AG10803 (cell line): ENCODE results near the gene RNF224.

Experiments
- DNase-seq: peaks from one replicate; pipeline ENCODE4 v3.0.0; 2010; ENCODE audit warnings: low read depth
- H3K4me3 ChIP-seq: 2 replicates; pipeline ENCODE4 v1.5.1; 2011; ENCODE audit warnings: mild to moderate bottlenecking, low read length, control low read depth
- TF ChIP-seq, protein P1 (sequence below): conservative IDR thresholded peaks from 2 replicates; pipeline ENCODE4 v1.5.1; 2011; ENCODE audit warnings: mild to moderate bottlenecking, low read length, control low read depth, inconsistent platforms

Gene RNF224

DNA sequence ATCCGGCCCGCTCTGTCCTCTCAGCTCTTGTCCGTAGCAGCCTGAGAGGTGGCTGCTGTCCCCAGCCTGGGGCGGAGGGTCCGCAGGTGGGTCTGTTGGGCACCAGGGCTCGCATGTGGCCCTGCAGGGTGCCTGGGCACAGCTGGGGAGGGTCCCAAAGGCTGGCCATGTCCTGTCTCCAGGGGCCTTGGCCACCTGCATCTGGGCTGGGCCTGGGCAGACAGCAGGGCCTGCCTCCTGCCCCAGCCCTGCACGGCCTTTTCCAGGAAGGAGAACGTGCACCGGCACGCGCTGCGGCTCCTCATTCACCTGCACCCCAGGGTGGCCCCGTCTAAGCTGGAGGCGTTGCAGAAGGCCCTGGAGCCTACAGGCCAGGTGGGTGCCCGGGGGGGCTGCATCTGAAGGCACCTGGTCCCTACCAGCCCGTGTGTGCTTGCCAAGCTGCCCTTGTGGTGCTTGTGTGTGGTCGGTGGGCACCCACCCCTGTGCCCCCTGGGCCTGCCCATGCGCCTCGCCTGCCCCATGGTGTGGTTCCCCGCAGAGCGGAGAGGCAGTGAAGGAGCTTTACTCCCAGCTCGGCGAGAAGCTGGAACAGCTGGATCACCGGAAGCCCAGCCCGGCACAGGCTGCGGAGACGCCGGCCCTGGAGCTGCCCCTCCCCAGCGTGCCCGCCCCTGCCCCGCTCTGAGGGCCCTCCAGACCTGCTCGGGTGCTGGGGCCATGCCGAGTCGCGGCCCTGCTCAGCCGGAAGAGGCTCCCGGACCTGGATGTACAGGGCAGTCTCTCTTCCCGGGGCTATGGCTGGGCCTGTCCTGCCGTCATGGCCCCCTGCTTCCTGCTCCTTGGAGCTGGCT, 45.2 kb downstream of the RNF224 start:
- no peak overlapping the region for H3K4me3 ChIP-seq
- TF ChIP-seq, protein P1, sequence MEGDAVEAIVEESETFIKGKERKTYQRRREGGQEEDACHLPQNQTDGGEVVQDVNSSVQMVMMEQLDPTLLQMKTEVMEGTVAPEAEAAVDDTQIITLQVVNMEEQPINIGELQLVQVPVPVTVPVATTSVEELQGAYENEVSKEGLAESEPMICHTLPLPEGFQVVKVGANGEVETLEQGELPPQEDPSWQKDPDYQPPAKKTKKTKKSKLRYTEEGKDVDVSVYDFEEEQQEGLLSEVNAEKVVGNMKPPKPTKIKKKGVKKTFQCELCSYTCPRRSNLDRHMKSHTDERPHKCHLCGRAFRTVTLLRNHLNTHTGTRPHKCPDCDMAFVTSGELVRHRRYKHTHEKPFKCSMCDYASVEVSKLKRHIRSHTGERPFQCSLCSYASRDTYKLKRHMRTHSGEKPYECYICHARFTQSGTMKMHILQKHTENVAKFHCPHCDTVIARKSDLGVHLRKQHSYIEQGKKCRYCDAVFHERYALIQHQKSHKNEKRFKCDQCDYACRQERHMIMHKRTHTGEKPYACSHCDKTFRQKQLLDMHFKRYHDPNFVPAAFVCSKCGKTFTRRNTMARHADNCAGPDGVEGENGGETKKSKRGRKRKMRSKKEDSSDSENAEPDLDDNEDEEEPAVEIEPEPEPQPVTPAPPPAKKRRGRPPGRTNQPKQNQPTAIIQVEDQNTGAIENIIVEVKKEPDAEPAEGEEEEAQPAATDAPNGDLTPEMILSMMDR: no peak
- DNase-seq: no peak

DNA sequence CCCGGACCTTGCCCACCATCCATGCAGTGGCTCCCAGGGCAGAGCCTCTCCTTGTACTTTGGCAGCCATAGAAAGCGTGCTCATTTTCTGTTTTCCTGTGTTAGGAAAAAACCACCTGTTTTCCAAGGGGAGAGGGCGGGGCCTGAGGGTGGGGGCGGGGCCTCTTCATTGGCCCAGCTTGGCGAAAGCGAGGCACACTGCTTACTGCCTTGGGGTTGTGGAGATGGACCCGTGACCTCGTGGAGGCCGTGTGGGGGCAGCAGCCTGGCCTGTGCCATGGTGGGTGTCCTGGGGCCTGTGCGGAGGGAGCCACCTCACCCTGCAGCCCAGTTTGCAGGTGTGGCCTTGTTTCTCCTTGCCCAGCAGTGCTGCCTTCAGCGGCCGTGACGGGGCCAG, 45.8 kb downstream of the RNF224 start:
- H3K4me3 ChIP-seq: no peak overlapping the region
- TF ChIP-seq, protein P1: no peak
- DNase-seq: no peak

DNA sequence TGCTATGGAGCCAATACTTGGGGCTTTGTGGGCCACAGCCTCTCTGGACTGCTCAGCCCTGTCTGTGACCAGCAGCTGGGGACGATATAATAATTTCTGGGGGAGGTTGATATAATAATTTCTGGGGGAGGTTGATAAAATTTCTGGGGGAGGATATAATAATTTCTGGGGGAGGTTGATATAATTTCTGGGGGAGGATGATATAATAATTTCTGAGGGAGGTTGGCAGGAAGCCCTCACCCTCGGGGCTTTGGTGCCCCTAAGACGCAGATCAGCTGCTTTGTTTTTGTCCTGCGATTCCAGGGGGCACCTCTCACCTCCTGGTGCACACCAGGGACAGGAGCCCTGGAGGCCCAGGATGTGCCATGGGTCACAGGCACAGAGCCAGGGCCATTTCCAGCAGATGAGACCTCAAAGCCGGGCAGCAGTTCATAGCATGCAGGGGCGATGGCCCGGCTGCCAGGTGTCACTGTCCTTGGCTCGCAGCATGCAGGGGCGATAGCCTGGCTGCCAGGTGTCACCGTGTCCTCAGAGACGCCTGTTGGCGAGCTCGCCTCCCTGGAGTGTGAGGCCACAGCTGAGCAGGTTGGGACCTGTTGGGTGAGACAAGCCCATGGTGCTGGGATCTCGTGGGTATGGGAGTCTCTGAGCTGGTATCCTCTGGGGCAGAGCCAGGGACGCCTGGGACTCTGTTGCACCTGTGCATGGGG, 46.5 kb downstream of the RNF224 start:
- DNase-seq: no peak
- TF ChIP-seq, protein P1: no peak
- no peak overlapping the region for H3K4me3 ChIP-seq

DNA sequence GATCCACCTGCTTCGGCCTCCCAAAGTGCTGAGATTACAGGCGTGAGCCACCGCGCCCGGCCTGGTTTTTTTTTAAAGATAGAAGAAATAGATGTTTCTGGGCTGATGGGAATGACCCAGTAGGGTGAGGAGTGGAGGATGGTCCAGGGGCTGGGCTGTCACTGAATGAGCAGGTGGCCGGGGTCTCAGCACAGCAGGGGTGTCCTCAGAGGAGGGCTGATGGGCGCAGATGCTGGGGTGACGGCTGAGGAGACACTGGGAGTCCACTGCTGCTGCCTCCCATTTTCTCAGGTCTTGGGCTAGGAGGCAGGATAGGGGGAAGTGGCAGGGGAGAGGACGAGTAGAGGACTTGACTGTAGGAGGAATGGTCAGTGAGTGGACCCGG, 47.9 kb downstream of the RNF224 start:
- TF ChIP-seq, protein P1: no peak
- DNase-seq: no peak
- no peak overlapping the region for H3K4me3 ChIP-seq

DNA sequence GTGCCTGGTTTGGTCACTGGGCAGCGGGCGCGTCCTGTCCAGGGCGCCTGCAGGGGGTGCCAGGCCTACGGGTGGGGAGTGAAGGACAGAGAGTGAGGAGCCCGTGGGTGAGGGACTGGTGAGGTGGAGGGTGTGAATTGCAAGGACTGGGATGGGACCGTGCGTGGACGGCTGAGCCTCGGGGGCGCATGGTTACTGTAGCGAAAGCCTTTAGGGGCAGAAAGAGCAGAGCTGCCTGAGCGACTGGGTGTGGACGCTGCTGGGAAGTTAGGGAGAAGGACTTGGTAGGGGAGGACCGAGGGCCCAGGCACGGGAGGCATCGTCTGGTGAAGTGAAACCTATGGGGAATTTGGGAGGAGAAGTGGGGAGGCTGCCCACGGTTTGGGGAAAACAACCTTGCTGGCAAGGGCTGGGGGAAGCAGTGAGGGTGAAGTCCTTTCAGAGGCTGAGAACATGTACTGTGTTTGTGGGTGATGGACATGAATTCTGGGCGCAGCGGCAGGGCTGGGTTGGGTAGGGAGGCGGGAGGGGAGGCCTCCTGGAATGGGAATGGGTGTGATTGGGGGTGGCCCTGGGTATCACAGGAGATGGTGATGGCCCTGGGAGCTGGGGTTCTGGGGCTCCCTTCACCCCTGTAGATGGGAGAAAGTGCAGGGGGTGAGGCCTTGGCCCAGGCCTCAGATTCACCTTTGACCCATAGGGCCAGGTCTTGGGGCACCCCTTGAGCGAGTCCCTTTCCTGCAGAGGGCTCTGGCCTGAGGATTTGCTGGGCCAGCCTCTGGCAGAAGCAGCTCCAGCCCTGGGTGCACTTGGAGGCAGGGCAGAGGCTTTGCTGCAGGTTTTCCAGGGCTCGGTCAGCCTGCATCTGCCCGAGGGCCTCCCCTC, 48.5 kb downstream of the RNF224 start:
- TF ChIP-seq, protein P1: no peak
- no peak overlapping the region for H3K4me3 ChIP-seq
- no peak for DNase-seq

DNA sequence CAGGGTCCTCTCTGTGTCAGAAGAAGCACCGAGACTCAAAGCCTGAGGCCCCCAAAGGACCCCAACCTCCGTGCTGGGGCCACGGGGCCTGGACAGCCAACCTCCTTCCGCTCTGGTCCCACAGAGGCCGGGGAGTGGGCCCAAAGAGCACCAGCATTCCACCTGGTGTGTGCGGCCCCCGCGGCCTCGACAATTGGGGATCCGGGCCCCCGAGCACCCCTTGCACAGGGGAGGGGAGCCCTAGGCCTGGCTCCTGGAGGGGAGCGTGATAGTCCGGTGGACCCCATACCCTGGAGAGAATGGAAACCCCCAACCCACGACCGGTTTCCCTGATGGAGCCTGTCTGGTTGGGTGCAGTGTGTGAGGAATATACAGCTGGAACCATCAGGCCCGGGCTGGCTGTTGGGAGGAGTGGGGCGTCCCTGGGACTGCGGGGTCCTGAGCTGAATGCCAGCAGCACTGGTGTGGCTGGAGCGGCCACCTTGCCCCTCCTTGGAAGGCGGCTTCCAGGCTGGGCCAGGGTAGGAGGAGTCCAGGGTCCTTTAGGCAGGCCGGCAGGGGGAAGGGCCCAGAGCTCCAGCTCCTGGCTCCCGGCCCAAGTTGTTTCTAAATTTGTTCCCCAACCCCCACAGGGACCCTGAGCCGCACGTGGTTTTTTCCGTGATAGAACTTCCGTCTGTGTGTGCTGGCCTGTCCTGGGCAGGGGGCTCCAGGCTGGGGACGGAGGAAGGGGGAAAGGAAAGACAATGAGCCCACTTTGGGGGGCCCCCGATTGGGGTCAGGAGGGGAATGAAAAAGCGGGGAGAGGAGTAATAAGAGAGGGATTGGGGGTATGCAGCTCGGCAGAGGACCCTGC, 49.4 kb downstream of the RNF224 start:
- H3K4me3 ChIP-seq: peak overlapping the region; percentile 73
- TF ChIP-seq, protein P1: no peak
- peak; percentile 37 for DNase-seq
